GM21529 (cell line): ENCODE results near the gene MNAT1.
"Not testable (repeated sequence)": the region's sequence is repeated elsewhere in the genome, so short reads cannot be mapped to it uniquely, and the experiment has no call there.

Experiments
- ATAC-seq: cut with Tn5 transposase; IDR thresholded peaks from one replicate; pipeline ENCODE4 v1.9.1; 2021; ENCODE audit not compliant: unreplicated experiment

The MNAT1 gene

DNA sequence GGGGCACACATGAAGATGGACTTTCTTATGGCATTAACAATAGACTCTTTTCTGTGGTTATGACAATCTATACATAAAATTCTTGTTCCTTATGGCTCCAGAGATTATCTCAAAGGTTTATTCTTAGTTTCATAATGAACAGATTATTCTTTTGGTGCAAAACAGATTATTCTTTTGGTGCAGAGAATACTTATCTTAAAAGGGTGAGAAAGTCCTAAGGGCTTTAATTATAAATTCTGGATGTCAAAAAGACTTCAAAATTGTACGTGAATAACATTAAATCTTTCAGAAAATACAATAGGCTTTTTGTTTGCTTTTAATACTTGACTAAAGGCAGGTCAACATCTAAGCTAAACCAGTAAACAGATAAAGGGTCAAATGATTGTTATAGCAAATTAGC, 69.3 kb downstream of the MNAT1 start:
- ATAC-seq: no peak

DNA sequence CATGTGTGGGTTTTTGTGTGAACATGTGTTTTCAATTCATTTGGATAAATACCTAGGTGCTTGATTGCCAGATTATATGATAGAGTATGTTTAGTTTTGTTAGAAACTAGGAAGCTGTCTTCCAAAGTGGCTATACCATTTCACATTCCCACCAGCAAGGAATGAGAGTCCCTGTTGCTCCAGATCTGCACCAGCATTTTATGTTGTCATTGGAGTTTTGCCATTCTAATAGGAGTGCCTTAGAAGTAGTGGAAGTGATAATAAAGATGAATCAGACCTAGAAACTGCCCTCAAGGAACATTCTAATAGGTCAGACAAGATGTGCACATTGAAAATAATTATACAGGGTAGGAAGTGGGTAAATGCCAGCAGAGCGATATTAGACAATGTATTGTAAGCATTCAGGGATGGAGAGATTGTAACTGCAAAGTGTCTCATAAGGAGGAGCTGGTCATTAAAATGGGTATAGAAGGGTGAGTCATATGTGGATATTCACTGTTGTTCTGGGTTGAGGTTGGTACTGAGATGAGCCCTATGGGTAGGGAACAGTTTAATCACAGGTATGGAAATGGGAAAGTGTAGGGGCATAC, 71.4 kb downstream of the MNAT1 start:
- no peak for ATAC-seq

DNA sequence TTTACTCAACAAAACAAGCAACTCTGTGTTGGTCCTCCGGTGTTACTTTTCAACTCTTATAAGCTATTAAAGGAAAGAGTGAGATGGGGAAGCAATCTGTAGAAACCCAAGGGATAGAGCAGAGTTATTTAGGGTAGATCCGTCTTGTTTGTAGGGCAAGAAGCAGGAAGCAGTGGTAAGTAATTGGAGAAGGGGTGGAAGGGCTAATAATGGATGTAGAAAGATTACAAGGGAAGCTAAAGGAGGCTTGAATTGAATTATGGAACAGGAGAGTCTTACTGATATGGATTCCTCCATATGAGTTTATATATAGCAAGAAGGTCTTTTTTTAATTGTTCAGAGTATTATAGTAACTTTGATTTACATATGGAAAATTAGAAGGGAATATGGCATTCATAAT, 72.7 kb downstream of the MNAT1 start:
- no peak for ATAC-seq

DNA sequence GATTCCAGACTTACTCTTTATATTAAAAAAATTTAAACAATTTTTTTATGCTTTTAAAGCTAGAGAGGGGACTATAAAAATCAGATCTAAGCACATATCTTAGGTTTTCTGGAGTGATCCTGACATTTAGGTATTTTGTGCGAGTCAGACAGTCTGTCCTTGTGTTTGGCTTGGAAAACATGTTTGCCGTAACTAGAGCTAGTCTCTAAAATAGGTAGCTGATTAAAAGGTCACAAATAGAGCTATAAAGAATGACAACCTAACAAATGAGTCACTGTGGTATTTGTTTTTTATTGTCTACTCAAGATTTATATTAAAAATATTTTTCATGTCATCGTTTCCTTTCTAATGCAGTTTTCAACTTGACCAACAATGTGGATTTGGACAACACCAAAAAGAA, 73.4 kb downstream of the MNAT1 start:
- ATAC-seq: no peak

DNA sequence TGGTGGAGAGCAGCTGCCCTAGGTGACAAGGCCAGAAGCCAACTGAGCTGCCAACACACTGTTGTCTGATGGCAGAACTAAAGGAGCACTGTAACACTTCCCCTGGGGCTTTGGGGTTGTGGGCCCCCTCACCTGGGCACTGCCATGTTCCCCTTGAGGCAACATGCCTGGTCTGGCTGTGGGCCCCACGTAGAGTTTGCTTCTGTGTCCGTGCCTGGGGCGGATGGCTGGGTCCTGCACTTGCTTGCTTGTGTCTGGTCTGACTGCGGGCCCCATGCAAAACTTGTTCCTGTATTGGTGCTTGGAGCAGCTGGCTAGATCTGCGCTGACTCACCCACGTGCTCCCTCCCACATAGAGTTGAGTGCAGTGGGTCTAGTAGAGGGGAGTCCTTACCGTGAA, 78.4 kb downstream of the MNAT1 start:
- no peak for ATAC-seq

DNA sequence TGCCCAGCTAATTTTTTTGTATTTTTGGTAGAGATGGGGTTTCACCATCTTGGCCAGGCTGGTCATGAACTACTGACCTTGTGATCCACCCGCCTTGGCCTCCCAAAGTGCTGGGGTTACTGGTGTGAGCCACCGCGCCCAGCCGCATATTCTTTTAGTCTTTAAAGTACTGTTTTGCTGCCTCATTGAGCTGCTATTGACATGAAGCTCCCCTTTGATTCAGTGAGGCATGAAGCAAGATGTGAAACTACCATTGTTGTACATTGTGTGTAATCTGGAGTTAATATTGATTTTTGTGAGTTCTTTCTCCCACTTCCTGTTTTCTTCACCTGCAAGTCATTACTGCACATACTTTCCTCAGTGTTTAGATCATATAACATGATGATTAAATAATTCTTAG, 80.8 kb downstream of the MNAT1 start:
- peak; percentile 96 for ATAC-seq

DNA sequence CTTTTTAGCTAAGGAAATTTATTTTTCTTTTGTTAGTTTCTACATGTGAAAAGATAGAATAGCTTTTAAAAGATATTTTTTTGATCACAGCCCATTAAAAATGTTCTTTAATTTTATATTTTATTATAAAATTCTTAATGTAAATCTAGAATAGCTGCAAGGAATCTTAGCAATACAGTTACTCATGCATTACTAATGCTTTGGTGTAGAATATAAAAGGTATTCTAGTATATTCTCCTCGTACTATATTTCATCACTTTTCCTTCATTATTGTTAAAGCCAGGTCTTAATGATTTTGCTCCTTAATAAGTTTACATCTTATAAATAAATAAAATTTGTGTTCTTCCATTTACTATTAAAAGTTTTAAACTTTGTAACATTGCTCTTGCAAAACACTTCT, 82.6 kb downstream of the MNAT1 start:
- ATAC-seq: no peak

DNA sequence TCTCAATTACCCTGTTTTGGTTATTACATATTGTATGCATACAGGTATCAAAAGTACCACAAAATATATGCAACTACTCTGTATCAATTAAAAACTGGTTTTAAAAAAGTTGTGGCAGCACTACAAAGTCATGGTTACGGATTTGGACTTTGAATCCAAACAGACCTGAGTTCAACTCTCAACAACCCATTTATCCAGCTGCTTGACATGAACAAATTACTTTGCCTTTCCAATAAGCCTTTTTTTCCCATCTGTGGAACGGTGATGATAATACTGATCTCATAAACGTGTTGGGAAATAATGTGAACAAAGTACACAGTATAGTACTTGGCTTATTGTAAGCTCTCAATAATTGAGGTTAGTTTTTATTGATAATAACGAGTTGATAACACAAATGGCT, 85.0 kb downstream of the MNAT1 start:
- ATAC-seq: no peak

DNA sequence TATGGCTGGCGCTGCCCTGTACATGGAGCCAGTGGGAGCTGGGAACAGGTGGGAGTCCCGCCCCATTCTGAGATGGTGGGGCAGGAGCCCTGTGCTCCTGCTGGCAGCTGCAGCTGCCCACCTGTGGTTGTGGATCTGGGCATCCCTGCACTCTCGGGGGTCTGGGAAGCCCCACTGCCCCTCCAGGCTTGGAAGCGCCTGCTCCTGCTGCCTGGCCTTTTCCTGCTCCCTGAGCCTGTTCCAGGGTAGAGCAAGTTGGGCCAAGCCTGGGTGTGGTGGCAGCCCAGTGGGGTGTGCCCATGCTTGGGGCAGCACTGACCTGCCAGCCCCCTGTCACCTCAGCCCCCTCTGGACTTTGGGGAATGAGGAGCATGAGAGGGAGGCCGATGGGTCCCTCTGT, 104.0 kb downstream of the MNAT1 start:
- no peak for ATAC-seq

DNA sequence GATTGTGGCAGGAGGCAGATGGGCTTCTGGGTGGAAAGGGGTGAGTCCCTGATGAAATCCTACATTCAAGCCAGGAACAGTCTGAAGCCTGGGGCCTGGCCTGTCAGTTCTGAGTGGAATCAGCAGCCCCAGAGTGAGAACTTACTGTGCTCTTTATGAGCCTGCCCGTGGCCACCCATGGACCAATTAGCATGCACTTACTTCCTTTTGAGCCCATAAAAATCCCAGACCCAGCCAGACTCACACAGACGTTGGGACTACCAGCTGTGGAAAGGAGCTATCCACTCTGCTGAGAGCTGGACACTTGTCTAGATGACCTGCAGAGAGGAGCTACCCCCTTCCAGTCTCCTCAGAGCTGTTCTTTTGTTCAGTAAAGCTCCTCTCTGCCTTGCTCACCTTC, 104.5 kb downstream of the MNAT1 start:
- ATAC-seq: no peak

DNA sequence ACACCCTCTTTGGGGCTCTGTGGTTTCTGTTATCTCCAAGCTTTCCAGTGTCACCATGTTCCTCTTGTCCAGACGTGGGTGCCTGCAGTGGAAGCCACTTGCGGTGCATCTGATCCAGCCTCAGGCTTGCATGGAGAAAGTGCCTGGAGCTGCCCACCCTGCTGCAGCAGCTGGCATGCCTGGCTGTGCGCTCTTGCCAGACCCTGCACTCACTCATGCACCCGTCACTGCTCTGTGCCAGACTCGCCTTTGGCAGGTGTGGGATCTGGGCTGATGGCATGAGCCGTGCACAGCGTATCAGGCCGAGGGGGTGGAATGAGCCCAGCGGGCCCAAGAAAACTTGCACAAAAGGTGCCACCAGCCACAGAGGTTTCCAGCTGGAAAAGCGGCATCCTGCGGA, 105.1 kb downstream of the MNAT1 start:
- no peak for ATAC-seq

DNA sequence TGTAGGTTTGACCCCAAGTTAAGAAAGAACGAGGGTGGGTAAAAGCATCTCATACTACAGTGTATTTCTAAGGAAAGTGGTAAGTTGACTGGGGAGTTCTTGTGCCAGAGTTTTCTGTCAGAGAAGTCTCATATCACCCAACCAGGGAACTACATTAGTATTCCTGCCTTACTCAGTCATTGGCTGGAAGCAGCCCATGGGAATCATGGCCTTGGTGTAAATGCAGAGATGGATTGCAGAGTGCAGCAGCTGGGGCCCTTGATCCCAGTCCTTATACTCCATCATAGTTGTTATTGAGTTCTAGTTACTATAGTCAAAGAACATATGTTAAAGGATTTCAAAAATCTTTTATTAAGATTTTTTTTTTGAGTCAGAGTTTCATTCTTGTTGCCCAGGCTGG, 105.8 kb downstream of the MNAT1 start:
- no peak for ATAC-seq

DNA sequence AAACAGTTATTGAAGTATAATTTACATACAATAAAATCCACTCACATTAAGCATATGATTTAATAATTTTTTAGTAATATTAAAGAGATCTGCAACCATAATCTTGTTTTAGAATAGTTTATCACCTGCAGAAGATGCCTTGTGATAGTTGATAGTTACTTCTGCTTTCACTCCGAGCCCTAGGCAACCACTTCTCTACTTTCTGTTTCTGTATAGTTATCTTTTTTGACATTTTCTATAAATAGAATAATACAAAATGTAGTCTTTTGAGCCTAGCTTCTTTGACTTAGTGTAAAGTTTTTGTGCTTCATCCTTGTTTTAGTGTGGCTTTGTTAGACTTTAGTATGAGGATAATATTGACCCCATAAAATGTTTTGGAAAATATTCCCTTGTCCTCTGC, 111.0 kb downstream of the MNAT1 start:
- ATAC-seq: peak; percentile 97

DNA sequence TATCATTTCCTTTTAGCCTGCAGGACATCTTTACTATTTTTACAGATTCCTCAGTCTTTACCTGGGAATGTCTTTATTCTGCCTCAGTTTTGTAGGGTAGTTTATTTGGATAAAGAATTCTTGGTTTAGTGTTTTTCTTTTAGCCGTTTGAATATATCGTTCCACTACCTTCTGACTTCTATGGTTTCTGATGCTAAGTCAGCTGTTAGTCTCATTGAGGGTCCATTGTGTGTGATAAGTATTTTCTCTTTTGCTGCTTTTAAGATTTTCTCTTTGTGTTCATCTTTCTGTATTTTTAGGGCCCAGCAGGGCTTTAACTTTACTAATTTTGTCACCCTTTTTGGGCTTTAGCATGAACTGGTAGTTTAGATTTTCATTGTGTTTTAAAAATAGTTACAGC, 113.5 kb downstream of the MNAT1 start:
- ATAC-seq: no peak

DNA sequence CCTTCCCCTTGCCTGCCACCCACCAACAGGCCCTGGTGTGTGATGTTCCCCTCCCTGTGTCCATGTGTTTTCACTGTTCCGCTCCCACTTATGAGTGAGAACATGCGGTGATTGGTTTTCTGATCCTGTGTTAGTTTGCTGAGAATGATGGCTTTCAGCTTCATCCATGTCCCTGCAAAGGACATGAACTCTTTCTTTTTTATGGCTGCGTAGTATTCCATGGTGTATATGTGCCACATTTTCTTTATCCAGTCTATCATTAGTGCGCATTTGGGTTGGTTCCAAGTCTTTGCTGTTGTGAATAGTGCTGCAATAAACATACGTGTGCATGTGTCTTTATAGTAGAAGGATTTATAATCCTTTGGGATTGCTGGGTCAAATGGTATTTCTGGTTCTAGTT, 117.1 kb downstream of the MNAT1 start:
- not testable (repeated sequence) for ATAC-seq

DNA sequence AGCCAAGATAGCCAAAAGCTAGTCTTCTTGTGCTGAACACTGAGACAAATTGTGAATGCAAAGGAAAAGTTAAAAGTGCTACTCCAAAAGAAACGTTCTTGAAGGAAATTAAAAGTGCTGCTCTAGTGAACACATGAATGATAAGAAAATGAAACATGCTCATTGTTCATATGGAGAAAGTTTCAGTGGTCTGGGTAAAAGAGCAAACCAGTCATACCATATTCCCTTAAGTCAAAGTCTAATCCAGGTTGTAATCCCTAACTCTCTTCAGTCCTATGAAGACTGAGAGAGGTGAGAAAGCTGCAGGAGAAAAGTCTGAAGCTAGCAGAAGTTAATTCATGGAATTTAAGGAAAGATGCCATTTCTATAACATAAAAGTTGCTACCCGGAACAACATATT, 121.5 kb downstream of the MNAT1 start:
- no peak for ATAC-seq

DNA sequence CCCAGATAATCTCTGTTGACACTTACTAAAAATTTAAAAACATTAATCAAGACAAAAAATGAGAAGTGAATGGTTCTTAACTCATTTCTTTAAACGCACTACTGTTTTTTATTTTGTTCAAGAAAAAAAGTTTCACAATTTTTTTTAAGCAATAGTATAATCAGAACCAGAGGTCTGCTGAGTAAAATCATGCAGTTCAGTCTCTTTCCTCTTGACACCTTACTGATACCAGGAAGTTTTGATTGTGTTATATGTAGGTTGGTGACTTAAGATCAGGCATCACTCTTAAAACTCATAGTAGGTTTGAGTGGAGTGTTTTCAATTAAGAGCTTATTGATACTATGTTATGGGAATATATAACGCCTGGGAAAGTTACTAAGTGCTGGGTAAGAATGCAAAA, 125.0 kb downstream of the MNAT1 start:
- ATAC-seq: no peak

DNA sequence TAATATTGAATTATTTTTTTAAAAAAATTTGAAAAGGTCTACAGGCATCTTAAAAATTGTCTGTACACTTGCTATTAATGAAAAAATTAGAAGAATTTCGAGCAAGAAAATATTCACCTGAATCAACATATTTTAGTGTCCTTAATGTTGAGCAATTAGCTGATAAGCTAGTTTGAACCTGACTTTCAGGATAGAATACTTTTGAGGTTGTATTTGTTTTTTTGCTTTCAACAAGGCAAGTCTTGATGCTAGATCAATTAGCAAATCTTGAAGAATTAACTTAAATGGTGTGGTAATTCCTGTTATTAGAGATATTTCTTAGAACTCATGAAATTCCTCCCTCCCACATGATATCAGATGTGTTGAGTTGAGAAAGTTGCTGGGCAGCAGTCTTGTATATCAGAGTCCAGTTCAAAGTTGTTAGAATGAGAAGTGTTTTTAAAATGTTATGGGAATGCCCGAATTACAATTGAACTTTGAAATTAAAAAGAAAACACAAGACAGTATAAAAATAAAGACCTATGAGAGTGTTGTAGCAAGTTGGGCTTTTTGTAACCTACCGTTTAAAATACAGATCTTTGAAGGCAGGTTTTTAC, 127.1 kb downstream of the MNAT1 start:
- ATAC-seq: no peak

DNA sequence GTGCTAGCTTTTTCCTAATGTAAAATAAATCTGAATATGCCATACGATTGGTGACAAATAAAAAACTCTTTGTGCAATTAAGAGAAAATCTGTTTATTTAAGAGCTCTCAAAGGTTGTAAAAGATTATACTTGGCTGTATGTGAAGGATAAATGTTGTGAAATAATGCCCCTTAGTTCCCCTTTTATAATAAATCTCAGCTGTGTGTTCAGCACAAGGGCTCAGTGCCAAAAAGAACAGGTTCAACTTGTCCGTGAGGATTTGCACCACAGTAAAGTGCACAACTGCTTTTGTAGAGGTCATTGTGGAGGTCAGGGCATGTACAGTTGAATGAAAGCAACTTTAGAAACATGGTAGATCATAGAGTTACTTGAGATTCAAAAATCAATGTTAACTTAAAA, 127.7 kb downstream of the MNAT1 start:
- no peak for ATAC-seq

DNA sequence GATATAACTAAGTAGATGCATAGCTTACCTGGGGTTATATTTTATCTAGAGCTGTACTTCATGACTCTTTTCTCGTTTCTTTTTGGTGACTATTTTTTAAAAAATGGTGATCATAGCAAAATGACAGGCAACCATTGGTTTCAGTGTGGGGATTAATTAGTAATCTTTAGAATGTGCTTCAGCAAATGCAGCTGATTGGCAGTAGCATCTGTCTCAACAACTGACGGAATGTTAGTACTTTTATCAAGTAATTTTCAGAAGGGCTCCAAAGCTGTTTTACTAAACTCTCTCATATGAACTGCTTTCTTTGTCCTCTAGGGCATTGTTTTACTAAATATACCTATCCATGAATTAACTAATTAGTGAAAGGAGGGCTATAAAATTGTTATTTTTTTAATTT, 128.7 kb downstream of the MNAT1 start:
- no peak for ATAC-seq

DNA sequence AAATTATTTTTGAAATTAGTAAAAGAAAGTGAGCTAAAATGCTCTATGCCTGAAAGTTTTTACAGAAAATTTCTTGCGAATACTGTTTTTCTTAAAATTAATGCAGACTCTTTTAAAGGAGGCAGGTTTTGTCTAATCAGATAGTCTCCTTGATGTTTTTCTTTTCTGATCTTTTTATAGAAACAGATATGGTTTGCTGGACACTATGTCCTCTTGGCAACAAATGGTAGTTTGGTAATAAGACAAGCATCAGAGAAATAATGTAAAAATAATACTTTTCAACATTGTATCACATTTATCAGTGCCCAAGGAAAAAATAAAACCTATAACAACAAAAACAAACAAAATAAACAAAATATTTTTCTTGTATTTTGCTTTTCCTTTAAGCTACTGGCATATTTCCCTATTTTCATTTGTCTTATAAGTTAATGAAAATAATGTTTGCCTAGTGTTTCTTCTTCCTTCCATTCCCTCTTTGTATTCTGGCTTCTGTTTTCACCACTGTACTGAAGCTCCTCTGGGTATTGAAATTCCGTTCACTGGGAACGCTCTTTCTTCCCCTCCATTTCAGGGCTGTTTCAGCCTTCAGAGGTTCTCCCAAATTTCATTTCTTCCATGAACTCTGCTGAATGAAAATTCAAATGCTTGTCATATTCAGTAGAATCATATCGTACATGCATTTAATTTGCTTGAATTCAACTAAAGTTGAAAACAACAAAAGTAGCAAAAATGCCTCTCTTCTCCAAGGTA, 131.0 kb downstream of the MNAT1 start:
- no peak for ATAC-seq

DNA sequence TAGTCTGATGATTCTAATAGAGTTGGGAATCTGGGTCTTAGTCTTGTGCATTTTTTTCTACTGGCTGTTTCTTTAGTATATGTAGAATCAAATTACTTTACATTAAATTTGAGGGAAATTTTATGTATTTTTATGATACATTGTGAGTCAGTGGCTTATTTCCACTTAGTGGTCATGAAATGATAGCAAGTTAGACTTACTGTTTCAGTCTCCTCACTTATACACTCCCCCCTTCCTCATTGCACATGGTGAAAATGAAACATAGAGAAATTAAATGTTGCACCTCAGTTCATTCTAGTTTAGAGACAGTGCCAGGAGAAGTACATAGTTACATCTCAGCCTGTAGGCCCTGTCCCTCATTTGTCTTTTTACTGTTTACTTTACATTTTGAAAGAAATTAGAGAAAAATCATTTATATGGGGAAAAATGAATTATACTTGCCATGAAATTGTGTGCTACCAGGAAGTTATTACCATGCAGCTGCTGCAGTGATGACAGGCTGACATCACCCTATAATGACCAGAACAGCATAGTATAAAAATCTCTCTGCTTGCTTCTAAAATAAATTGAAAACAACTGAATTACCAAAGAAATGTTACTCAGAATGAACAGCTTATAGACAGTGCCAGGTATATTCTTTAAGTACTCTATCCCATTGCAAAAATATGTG, 133.1 kb downstream of the MNAT1 start:
- ATAC-seq: no peak
